ENCODE data around the gene MAT2A.
"Not testable (repeated sequence)": the region's sequence is repeated elsewhere in the genome, so short reads cannot be mapped to it uniquely, and the experiment has no call there.

Gene MAT2A

GRCh38 chr2:85551698-85552678 lies 13.0 kb downstream of the MAT2A start:
- Histone ChIP-seq H3K27me3 (replicated peaks; ENCODE audit: control insufficient read depth, insufficient read depth, low read length) (no peaks in the 10 kb centered on the region), H3K4me3 (replicated peaks; ENCODE audit: low read depth, low read length) (no peak overlapping the region), H3K36me3 (ENCODE audit: control insufficient read depth, insufficient read depth, low read length) (peaks cover 22% of the 10 kb centered on the region)
- peak; percentile 48 for DNase-seq (ENCODE audit: extremely low read depth, insufficient read length)
- peak; percentile 82 for TF ChIP-seq CTCF (IDR thresholded peaks at IDR 0.05; ENCODE audit: insufficient read depth, low read length, poor library complexity, severe bottlenecking)

- TF ChIP-seq CTCF (IDR thresholded peaks at IDR 0.05; ENCODE audit: insufficient read depth, low read length, poor library complexity, severe bottlenecking): no peak
- Histone ChIP-seq H3K36me3 (ENCODE audit: control insufficient read depth, insufficient read depth, low read length) (peaks cover 24% of the 10 kb centered on the region), H3K27me3 (replicated peaks; ENCODE audit: control insufficient read depth, insufficient read depth, low read length) (no peaks in the 10 kb centered on the region), H3K4me3 (replicated peaks; ENCODE audit: low read depth, low read length) (no peak overlapping the region)
- DNase-seq (ENCODE audit: extremely low read depth, insufficient read length): no peak
Measured at GRCh38 chr2:85553184-85553583, 14.2 kb downstream of the MAT2A start.

- Histone ChIP-seq H3K27me3 (replicated peaks; ENCODE audit: control insufficient read depth, insufficient read depth, low read length) (no peaks in the 10 kb centered on the region), H3K36me3 (ENCODE audit: control insufficient read depth, insufficient read depth, low read length) (peaks cover 24% of the 10 kb centered on the region), H3K4me3 (replicated peaks; ENCODE audit: low read depth, low read length) (no peak overlapping the region)
- DNase-seq (ENCODE audit: extremely low read depth, insufficient read length): no peak
- TF ChIP-seq CTCF (IDR thresholded peaks at IDR 0.05; ENCODE audit: insufficient read depth, low read length, poor library complexity, severe bottlenecking): no peak
Measured at GRCh38 chr2:85554980-85555612, 16.1 kb downstream of the MAT2A start.

GRCh38 chr2:85557130-85557529 lies 18.2 kb downstream of the MAT2A start:
- H3K27me3 ChIP-seq (replicated peaks; ENCODE audit: control insufficient read depth, insufficient read depth, low read length): no peaks in the 10 kb centered on the region
- H3K36me3 ChIP-seq (ENCODE audit: control insufficient read depth, insufficient read depth, low read length): peaks cover 17% of the 10 kb centered on the region
- no peak overlapping the region for H3K4me3 ChIP-seq (replicated peaks; ENCODE audit: low read depth, low read length)
- no peak for DNase-seq (ENCODE audit: extremely low read depth, insufficient read length)
- TF ChIP-seq CTCF (IDR thresholded peaks at IDR 0.05; ENCODE audit: insufficient read depth, low read length, poor library complexity, severe bottlenecking): no peak

- peaks cover 15% of the 10 kb centered on the region for H3K36me3 ChIP-seq (ENCODE audit: control insufficient read depth, insufficient read depth, low read length)
- H3K4me3 ChIP-seq (replicated peaks; ENCODE audit: low read depth, low read length): no peak overlapping the region
- H3K27me3 ChIP-seq (replicated peaks; ENCODE audit: control insufficient read depth, insufficient read depth, low read length): no peaks in the 10 kb centered on the region
- no peak for TF ChIP-seq CTCF (IDR thresholded peaks at IDR 0.05; ENCODE audit: insufficient read depth, low read length, poor library complexity, severe bottlenecking)
- no peak for DNase-seq (ENCODE audit: extremely low read depth, insufficient read length)
Measured at GRCh38 chr2:85558160-85558559, 19.2 kb downstream of the MAT2A start.

- peak overlapping the region; percentile 86 for H3K4me3 ChIP-seq (replicated peaks; ENCODE audit: low read depth, low read length)
- H3K36me3 ChIP-seq (ENCODE audit: control insufficient read depth, insufficient read depth, low read length); DNase-seq (ENCODE audit: extremely low read depth, insufficient read length); H3K27me3 ChIP-seq (replicated peaks; ENCODE audit: control insufficient read depth, insufficient read depth, low read length): not testable (repeated sequence)
Measured at GRCh38 chr2:85560403-85560726, 21.4 kb downstream of the MAT2A start.
